Kidney (tissue), 14 donors: Measurements from ENCODE around the gene LEMD2. TPM values are rescaled to one million over a fixed set of nuclear protein-coding genes. Genes with fewer than 3 reads are reported as not detected.

Source experiments
- DNase-seq, 5 donors: peaks; one replicate each; pipeline ENCODE4 v3.0.0-alpha.2; 2013 to 2020
- FAIRE-seq: peaks from 2 replicates; lab custom pipeline; 2012; peaks lifted over from hg19 to GRCh38; lab: Jason Lieb, UNC
- H3K27ac ChIP-seq, 2 donors: one replicate each; pipeline ENCODE4 v1.7.0; 2013; ENCODE audit warnings: low read depth in 2 of 2, low read length in 2 of 2, inconsistent platforms in 1 of 2
- H3K27me3 ChIP-seq: one replicate; pipeline ENCODE4 v1.7.1; 2013; ENCODE audit warnings: low read length, inconsistent platforms; ENCODE audit not compliant: control insufficient read depth, insufficient read depth
- H3K36me3 ChIP-seq, 3 donors: one replicate each; pipeline versions ENCODE4 v1.7.0 to v1.7.1; 2013; ENCODE audit warnings: low read length in 3 of 3, control low read depth in 1 of 3, inconsistent platforms in 1 of 3; ENCODE audit not compliant: insufficient read depth in 3 of 3, control insufficient read depth in 2 of 3
- H3K4me1 ChIP-seq, 3 donors: one replicate each; pipeline versions ENCODE4 v1.7.0 to v1.7.1; 2013; ENCODE audit warnings: low read length in 3 of 3, inconsistent platforms in 1 of 3, low read depth in 1 of 3; ENCODE audit not compliant: control insufficient read depth in 2 of 3, insufficient read depth in 2 of 3
- H3K4me3 ChIP-seq, 3 donors: one replicate each; pipeline versions ENCODE4 v1.7.0 to v1.8.1; 2013; ENCODE audit warnings: low read length in 3 of 3, control low read depth in 1 of 3, inconsistent platforms in 1 of 3
- H3K9ac ChIP-seq, 3 donors: one replicate each; pipeline versions ENCODE4 v1.7.0 to v1.7.1; 2013; ENCODE audit warnings: low read length in 3 of 3, control low read depth in 1 of 3, inconsistent platforms in 1 of 3
- H3K9me3 ChIP-seq, 3 donors: one replicate each; pipeline versions ENCODE4 v1.7.0 to v1.7.1; 2013; ENCODE audit warnings: low read length in 3 of 3, control low read depth in 1 of 3, inconsistent platforms in 1 of 3; ENCODE audit not compliant: control insufficient read depth in 2 of 3, insufficient read depth in 1 of 3
- CTCF ChIP-seq: IDR thresholded peaks from 3 replicates; pipeline ENCODE4 v1.5.1; 2012; ENCODE audit warnings: mild to moderate bottlenecking, moderate library complexity, borderline replicate concordance; ENCODE audit not compliant: insufficient read depth; ENCODE audit errors: extremely low read depth
- intact Hi-C: fragments of 100-400 bp; cut with DNase I; formaldehyde crosslinking; loops from one replicate; pipeline ENCODE4 v1.11.1; 2022
- polyA plus RNA-seq: library from polyadenylated mRNA; stranded (reverse); fragments of 350-450 nt; fragmentation: Illumina TruSeq; extraction: RNeasy Lipid Tissue Mini Kit (QIAGEN cat#74804); gene quantifications from one replicate; pipeline ENCODE4 v1.2.3, GENCODE V29; 2014; ENCODE audit warnings: low read depth, low replicate concordance; ENCODE audit not compliant: insufficient read depth
- total RNA-seq: library from RNA; stranded (reverse); fragmentation: NEBNext Ultra II Directional; extraction: Animal tissue kit (Norgen Biotek cat#: 25700); gene quantifications from one replicate; pipeline ENCODE4 v1.2.1, GENCODE V29; 2021
- donor health status: control.
- donor health status: control.
- donor health status: control.
- donor health status: control.
- donor health status: control.
- donor health status: DM: yes; HTN: yes; CAD: no.
- donor health status: Normal renal cell carcinoma (clear cell type).

The LEMD2 gene
- total and polyA plus RNA-seq, 2 donors from 2014 or later: 36.4 to 57.1 TPM

- Histone ChIP-seq H3K27me3 (no peaks in the 10 kb centered on the region), H3K9ac (no peak overlapping the region), H3K4me3 (no peak overlapping the region), H3K4me1 (no peaks in the 10 kb centered on the region), H3K27ac (no peak overlapping the region), H3K36me3 (no peaks in the 10 kb centered on the region), H3K9me3 (no peaks in the 10 kb centered on the region)
- TF ChIP-seq CTCF: no peak
- FAIRE-seq (no peak), DNase-seq (peak in 1 of 5 donors; percentile 32)
- intact Hi-C loops: no loop called here
These were observed 8.9 kb upstream of the LEMD2 start for GRCh38 chr6:33797626-33798342.

- Histone ChIP-seq H3K27ac (no peak overlapping the region), H3K36me3 (no peaks in the 10 kb centered on the region), H3K9ac (no peak overlapping the region), H3K4me1 (no peaks in the 10 kb centered on the region), H3K9me3 (no peaks in the 10 kb centered on the region), H3K27me3 (no peaks in the 10 kb centered on the region), H3K4me3 (no peak overlapping the region)
- DNase-seq: peak in 1 of 5 donors; percentile 45
- intact Hi-C loops: no loop called here
- no peak for FAIRE-seq
- no peak for TF ChIP-seq CTCF
These were observed 6.1 kb upstream of the LEMD2 start for GRCh38 chr6:33794910-33795623.

- no peak overlapping the region for H3K9ac ChIP-seq
- H3K9me3 ChIP-seq: no peaks in the 10 kb centered on the region
- no peaks in the 10 kb centered on the region for H3K27me3 ChIP-seq
- intact Hi-C loops: no loop called here
- H3K4me3 ChIP-seq: no peak overlapping the region
- no peaks in the 10 kb centered on the region for H3K36me3 ChIP-seq
- H3K4me1 ChIP-seq: peaks cover 0 to 3% (median 0%) of the 10 kb centered on the region in 3 donors
- no peak for TF ChIP-seq CTCF
- DNase-seq (peak in 1 of 5 donors; percentile 52), FAIRE-seq (no peak)
- H3K27ac ChIP-seq: no peak overlapping the region
These were observed 4.1 kb upstream of the LEMD2 start for GRCh38 chr6:33792981-33793380.
